CD1c-positive myeloid dendritic cell (primary cell): ENCODE results near the gene HEATR3.
"Not testable (repeated sequence)": the region's sequence is repeated elsewhere in the genome, so short reads cannot be mapped to it uniquely, and the experiment has no call there.

Source experiments
- DNase-seq: peaks from one replicate; pipeline ENCODE4 v3.0.0-alpha.2; 2016; ENCODE audit errors: extremely low spot score

Gene HEATR3

GRCh38 chr16:50099957-50100648 lies 34.3 kb downstream of the HEATR3 start:
- DNase-seq: no peak

GRCh38 chr16:50102051-50102746 lies 36.4 kb downstream of the HEATR3 start:
- DNase-seq: peak; percentile 67

DNA sequence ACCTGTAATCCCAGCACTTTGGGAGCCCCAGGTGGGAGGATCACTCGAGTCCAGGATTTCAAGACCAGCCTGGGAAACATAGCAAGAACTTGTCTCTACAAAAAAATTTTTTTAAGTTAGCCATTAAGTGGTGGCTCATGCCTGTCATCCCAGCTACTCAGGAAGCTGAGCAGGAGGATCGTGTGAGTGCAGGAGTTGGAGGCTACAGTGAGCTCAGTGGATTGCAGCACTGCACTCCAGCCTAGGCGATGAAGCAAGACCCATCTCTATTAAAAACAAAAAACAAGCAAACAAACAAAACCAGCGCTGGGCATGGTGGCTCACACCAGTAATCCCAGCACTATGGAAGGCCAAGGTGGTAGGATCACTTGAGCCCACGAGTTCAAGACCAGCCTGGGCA lies 38.0 kb downstream of the HEATR3 start:
- peak; percentile 38 for DNase-seq

DNA sequence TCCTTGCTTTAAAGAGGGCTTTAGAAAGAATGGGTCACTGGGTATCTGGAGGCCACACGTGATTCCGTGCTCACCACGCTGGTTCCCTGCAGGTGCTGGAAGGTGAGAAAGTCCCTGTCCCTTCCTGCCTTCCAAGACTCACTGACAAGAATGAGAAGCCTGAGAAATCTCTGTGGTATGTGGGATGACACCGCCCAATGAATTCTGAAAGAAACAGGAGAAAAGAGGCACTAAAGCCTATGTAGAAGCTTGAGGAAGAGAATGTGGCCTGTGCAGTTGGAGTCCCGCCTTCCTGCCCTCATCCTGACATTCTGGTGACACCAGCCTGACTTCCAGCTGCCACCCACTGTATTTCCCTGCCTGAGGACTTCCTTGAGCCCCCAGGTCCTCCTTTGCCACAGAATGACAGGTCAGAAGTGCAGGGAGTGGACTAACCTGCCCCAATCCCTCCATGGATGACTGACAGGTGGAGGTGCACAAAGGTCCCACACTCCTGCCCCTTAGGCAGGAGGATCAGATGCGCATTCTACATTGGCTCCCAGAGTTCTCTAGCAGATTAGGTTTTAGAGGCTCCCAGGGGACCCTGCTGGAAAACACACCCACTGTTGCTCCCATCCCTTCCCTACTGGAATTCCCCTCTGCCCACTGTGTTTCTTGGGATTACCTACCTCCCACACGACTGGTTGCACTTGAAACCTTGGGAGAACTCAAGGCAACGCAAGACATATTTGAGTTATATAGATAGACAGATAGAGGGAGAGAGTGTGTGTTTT lies 48.8 kb downstream of the HEATR3 start:
- no peak for DNase-seq

GRCh38 chr16:50120711-50121110 lies 54.9 kb downstream of the HEATR3 start:
- no peak for DNase-seq

DNA sequence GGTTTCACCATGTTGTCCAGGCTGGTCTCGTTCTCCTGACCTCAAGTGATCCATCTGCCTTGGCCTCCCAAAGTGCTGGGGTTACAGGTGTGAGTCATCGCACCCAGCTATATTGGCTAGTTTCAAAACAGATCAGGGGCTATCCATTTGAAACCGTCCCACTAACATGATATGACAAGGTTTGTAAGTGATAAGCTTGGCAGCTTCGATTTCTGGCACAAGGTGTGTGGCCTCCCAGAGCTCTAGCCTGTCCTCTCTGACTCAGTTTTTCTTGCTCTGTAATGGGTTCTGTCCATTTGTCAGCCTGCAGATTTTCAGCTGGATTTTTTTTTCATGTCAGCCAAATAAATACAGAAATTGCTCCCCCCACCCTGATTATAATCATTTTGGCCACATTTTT lies 55.5 kb downstream of the HEATR3 start:
- no peak for DNase-seq

DNA sequence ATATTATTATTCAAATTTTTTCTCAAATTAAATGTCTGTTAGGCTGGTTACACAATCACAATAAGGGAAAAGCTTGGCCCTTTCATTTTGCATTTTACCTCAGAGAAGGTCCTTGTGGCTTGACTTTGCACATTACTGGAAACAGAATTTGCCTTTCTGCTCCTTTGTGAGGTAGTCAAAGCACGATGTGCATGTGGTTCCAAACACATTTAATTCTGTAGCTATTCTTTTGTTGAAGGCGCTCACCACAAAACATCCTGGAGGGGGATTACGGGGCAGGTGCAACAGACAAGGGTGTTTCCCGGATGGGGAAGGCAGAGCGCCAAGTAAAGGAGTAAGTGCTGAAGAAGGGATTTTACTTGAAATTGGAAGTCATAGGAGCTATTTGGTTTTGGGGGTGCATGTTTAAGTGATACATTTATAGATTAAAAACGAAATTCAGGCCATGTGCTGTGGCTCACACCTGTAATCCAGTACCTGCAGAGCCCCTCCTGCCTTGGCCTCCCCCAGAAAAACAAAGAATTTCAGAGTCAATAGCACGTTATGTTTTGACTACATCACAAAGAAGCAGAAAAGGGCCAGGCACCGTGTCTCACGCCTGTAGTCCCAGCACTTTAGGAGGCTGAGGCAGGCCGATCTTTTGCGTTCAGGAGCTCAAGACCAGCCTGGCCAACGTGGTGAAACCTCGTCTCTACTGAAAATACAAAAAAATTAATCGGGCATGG lies 56.1 kb downstream of the HEATR3 start:
- no peak for DNase-seq

GRCh38 chr16:50123417-50123816 lies 57.6 kb downstream of the HEATR3 start:
- DNase-seq: no peak

- no peak for DNase-seq
Observed at GRCh38 chr16:50124769-50125168, 59.0 kb downstream of the HEATR3 start.

GRCh38 chr16:50126183-50126582 lies 60.4 kb downstream of the HEATR3 start:
- peak; percentile 60 for DNase-seq

DNA sequence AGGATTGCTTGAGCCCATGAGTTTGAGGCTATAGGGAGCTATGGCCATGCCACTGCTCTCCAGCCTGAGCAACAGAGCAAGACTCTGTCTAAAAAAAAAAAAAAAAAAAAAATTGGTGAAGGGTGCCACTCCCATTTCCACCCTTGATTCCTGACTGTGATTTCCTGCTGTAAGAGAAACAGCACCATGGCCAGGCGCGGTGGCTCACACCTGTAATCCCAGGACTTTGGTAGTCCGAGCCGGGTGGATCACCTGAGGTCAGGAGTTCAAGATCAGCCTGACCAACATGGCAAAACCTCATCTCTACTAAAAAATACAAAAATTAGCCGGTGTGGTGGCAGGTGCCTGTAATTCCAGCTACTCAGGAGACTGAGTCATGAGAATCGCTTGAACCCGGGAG lies 66.8 kb downstream of the HEATR3 start:
- DNase-seq: not testable (repeated sequence)

DNA sequence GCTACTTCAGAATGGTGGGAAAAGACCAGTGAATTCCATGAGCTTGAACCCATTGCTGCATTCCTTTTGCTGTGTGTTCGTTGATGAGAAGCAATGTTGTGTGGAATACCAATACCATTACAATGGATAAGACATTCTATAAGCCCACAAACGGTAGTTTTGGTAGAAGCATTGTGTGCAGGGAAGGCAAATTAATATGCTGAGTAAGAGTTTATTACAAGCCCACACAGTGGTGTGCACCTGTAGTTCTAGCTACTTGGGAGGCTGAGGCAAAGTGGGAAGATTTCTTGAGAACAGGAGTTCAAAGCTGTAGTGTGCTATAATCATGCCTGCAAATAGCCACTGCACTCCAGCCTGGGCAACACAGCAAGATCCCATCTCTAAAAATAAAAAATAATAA lies 67.4 kb downstream of the HEATR3 start:
- DNase-seq: no peak

GRCh38 chr16:50136399-50136798 lies 70.6 kb downstream of the HEATR3 start:
- DNase-seq: no peak

DNA sequence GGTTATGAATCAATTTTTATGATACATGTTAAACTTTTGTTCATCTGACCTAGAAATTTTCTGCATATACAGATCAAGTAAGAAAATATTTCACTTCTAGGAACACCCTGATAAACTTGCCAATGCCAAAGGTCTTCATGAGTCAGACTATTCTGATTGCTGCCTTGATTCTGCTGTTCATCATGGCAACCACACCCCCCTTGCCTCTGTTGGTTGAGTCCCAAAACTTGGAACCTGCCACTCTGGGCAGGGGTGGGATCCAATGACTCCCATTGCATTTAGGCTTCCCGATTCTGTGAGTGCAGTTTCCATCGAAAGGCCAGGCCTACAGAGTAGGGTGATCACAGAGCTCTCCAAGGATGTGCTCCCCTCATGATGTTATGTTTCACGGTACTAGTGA lies 71.5 kb downstream of the HEATR3 start:
- no peak for DNase-seq

GRCh38 chr16:50139580-50139979 lies 73.8 kb downstream of the HEATR3 start:
- no peak for DNase-seq

- no peak for DNase-seq
Observed at GRCh38 chr16:50144211-50144610, 78.4 kb downstream of the HEATR3 start.

DNA sequence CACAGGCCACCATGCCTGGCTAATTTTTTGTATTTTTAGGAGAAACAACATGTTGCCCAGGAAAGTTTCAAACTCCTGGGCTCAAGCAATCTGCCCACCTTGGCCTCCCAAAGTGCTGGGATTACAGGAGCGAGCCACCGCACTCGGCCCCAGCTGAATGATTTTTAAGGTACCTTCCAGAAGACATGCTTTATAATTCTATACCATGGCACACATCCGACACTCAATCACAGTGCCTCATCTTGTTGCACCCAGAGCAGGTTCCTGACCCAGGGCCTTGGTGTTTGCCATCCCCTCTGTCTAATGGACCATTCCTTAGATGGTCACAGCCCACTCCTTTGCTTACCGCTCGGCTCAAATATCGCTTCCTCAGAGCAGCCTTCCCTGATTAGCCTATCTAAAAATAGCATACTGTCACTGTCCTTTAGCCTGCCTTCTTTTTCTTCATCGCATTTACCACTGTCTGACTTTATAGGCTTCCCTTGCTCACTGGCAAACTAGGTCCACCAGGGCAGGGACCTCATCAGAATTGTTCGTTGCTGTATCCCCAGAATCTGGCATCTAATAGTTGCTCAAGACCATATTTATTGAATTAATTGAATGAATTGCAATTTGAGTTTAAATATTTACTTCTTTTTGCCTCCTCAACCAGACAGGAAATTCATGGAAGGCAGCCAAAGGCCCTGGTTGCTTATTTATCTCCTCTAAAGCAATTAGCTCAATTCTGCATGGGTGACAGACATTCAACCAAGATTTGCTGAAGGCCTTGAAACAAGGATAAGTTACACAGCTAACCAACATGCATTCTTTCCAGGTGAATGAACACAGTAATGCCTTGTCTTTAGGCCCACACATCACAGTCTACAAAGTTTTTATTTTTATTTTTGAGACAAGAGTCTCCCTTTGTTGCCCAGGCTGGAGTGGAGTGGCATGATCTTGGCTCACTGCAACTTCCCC lies 81.0 kb downstream of the HEATR3 start:
- DNase-seq: no peak

- DNase-seq: no peak
Observed at GRCh38 chr16:50151322-50151721, 85.6 kb downstream of the HEATR3 start.

DNA sequence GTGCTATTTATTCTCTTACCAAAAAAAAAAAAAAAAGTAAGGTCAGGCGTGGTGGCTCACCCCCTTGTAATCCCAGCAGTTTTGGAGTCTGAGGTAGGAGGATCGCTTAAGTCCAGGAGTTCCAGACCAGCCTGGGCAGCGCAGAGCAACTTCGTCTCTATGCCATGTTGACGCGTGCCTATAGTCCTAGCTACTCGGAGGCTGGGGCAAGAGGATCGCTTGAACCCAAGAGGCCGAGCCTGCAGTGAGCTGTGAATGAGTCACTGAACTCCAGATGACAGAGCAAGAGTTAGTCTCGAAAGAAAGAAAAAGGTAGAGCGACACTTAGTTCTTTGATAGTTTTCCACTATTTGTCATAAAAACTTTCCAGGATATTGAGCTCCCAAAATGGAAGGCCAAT lies 86.0 kb downstream of the HEATR3 start:
- DNase-seq: no peak

GRCh38 chr16:50152351-50152806 lies 86.6 kb downstream of the HEATR3 start:
- DNase-seq: peak; percentile 41
